Heart right ventricle (tissue), 16 donors: ENCODE results near the gene KCNQ1. TPM values are rescaled to one million over a fixed set of nuclear protein-coding genes. Genes with fewer than 3 reads are reported as not detected.

ENCODE experiments used
- ATAC-seq, 8 donors: fragments of 200-7000 bp; cut with Tn5 transposase; one replicate each; pipeline ENCODE4 v1.9.1; 2020; ENCODE audit warnings: mild to moderate bottlenecking in 8 of 8, moderate library complexity in 8 of 8, moderate number of reproducible peaks in 1 of 8
- DNase-seq, 2 donors: peaks; one replicate each; pipeline ENCODE4 v3.0.0-alpha.2; 2020
- H3K27ac ChIP-seq, 10 donors: fragments of 200-600 bp; sonication (generic) in 2 of 10; one replicate each; pipeline versions ENCODE4 v1.5.0 to v1.8.0; 2020 to 2022; ENCODE audit warnings: mild to moderate bottlenecking in 3 of 10
- H3K27me3 ChIP-seq, 7 donors: fragments of 200-600 bp; one replicate each; pipeline ENCODE4 v1.8.0; 2021 to 2022; ENCODE audit warnings: mild to moderate bottlenecking in 2 of 7
- H3K36me3 ChIP-seq, 9 donors: fragments of 200-600 bp; sonication (generic) in 1 of 9; one replicate each; pipeline versions ENCODE4 v1.5.0 to v1.8.0; 2020 to 2022; ENCODE audit warnings: mild to moderate bottlenecking in 2 of 9
- H3K4me1 ChIP-seq, 9 donors: fragments of 200-600 bp; sonication (generic) in 1 of 9; one replicate each; pipeline versions ENCODE4 v1.5.0 to v1.8.0; 2020 to 2022; ENCODE audit warnings: mild to moderate bottlenecking in 4 of 9
- H3K4me3 ChIP-seq, 10 donors: fragments of 200-600 bp; sonication (generic) in 2 of 10; one replicate each; pipeline versions ENCODE4 v1.5.0 to v1.8.0; 2020 to 2022; ENCODE audit warnings: mild to moderate bottlenecking in 7 of 10, moderate library complexity in 2 of 10
- H3K9me3 ChIP-seq, 11 donors: fragments of 200-600 bp in 10 of 11; sonication (generic) in 2 of 11; one replicate each; pipeline versions ENCODE4 v1.5.0 to v1.8.0; 2013 to 2022; ENCODE audit warnings: mild to moderate bottlenecking in 2 of 11, control low read depth in 1 of 11, moderate library complexity in 1 of 11
- CTCF ChIP-seq, 9 donors: fragments of 200-600 bp; sonication (generic) in 2 of 9; IDR thresholded peaks; one replicate each; pipeline versions ENCODE4 v1.5.0 to v1.8.0; 2021 to 2022; ENCODE audit warnings: antibody characterized with exemption in 9 of 9, mild to moderate bottlenecking in 5 of 9, moderate library complexity in 1 of 9
- WGBS, 2 donors: extraction: QIAGEN DNeasy Blood & Tissue Kit; methylation state at CpG; one replicate each; pipeline ENCODE4 v1.1.7; 2013; ENCODE audit warnings: inconsistent platforms in 1 of 2; 5-methylcytosine and 5-hydroxymethylcytosine counted together
- intact Hi-C, 10 donors: fragments of 100-400 bp; cut with DNase I; formaldehyde crosslinking; loops; one replicate each; pipeline versions ENCODE4 v1.11.1 to v1.14.2; 2022
- polyA plus RNA-seq, 2 donors: library from polyadenylated mRNA; stranded (reverse); fragments of 200-250 nt; gene quantifications; one replicate each; pipeline ENCODE4 v1.2.3, GENCODE V29; 2013
- total RNA-seq, 10 donors: library from RNA; stranded (reverse); fragmentation: NEBNext Ultra II Directional in 3 of 10; extraction: Animal tissue kit (Norgen Biotek cat#: 25700) in 3 of 10; gene quantifications; one replicate each; pipeline versions ENCODE4 v1.2.1 to v1.2.4, GENCODE V29; 2021 to 2023
- donor health status: Arrhythmogenic right ventricular cardiomyopathy.
- donor health status: ischemic (EF 13 %, LVEDD 7.1; RV severe dilation, severe dysfunction).
- donor health status: healthy with polysubstance abuse.
- donor health status: DM: no; HTN: yes; CAD: no.
- donor health status: DM: no; HTN: no; CAD: no.
- donor health status: ischemic (EF 25% LVEDD 6.9; RV normal size, moderate dysfunction).
- donor health status: ischemic (EF 25% LVEDD 5.7; RV mildly dilated, moderate dysfunction).
- donor health status: healthy.
- donor health status: DM: yes; HTN: yes; CAD: no.
- donor health status: Ischemic cardiomyopathy.
- donor health status: ischemic (EF 35%, LVEDD 5.7; RV mildly dilated, moderate dysfunction).
- donor health status: nonischemic (EF 11% LVEDD 7.7; RV severe dilation, severe dysfunction).
- donor health status: DM: yes; HTN: yes; CAD: no.
- donor health status: PGD.
- donor health status: ischemic (EF 29% LVEDD 5.4; RV normal size, mild dysfunction).
- donor health status: nonischemic (EF 23%, LVEDD 6.1; RV moderate dilation, normal function).

Gene KCNQ1
- total and polyA plus RNA-seq, 12 donors: 19.9 to 48.2 (median 33.7) TPM

GRCh38 chr11:2561696-2562581 is 117.1 kb downstream of the KCNQ1 start:
- Histone ChIP-seq H3K27ac (no peak overlapping the region), H3K27me3 (no peaks in the 10 kb centered on the region), H3K4me1 (peaks cover 0 to 19% (median 0%) of the 10 kb centered on the region in 9 donors), H3K9me3 (peaks cover 0 to 7% (median 0%) of the 10 kb centered on the region in 11 donors), H3K4me3 (no peak overlapping the region), H3K36me3 (no peaks in the 10 kb centered on the region)
- 77 to 81% methylated on average over 27 of the region's 27 CpGs for WGBS, 2 donors
- peak in 1 of 2 donors; percentile 14 for DNase-seq
- TF ChIP-seq CTCF (IDR thresholded peaks at IDR 0.05): no peak
- ATAC-seq: peak in 7 of 8 donors; percentile 14 to 51 (median 19)
- intact Hi-C loops: no loop called here

GRCh38 chr11:2562890-2563212 is 118.0 kb downstream of the KCNQ1 start:
- no peak for ATAC-seq
- WGBS, 2 donors: 76 to 83% methylated on average over 6 of the region's 6 CpGs

DNA sequence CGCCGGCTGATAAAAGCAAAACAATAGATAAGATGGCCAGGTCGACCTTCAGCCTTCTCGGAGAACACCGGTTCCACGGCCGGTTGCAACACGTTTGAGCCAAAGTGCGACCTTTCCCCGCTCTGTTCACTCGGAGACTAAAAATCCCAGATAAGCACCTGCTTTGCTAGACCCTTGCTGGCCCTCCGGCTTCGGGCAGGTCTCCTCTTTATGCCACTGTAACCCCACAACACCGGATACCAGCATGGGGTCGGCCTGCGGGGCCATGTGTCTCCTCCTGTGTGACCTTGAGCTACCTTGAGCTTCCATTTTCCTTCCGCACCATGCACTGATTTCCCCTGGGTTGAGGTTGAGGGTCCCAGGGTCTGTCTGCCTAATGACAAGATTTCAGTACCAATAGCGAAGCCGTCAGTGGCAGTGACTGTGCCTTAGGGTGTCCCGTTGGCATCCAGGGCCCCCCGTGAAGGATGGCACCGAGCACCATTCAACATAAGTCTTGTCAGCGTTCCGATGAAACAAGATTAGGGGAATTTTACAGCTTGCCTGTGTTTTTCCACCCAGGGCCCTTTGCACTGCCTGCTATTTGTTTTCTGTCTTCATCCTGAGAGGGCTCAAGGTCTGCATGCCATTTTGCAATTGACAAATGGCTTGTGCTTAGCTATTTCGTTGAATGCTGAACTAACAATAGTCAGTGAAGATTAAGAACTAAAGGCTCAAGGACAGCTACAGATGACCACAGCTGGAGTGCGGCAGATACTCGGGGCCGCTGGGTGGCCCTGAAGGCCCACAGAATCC is 118.6 kb downstream of the KCNQ1 start:
- ATAC-seq: no peak
- intact Hi-C loops: no loop called here

More at GRCh38 chr11:2562890-2563212, 118.0 kb downstream of the KCNQ1 start:
- Histone ChIP-seq H3K4me1 (peaks cover 0 to 19% (median 0%) of the 10 kb centered on the region in 9 donors), H3K27ac (no peak overlapping the region), H3K4me3 (no peak overlapping the region), H3K36me3 (no peaks in the 10 kb centered on the region), H3K9me3 (no peaks in the 10 kb centered on the region), H3K27me3 (no peaks in the 10 kb centered on the region)
- no peak for DNase-seq
- TF ChIP-seq CTCF (IDR thresholded peaks at IDR 0.05): no peak
- intact Hi-C loops: no loop called here

More for the DNA sequence above, 118.6 kb downstream of the KCNQ1 start:
- no peak overlapping the region for H3K4me3 ChIP-seq
- no peak for TF ChIP-seq CTCF (IDR thresholded peaks at IDR 0.05)
- 91 to 96% methylated on average over 28 of the region's 28 CpGs for WGBS, 2 donors
- peaks cover 0 to 19% (median 0%) of the 10 kb centered on the region in 9 donors for H3K4me1 ChIP-seq
- H3K27me3 ChIP-seq: no peaks in the 10 kb centered on the region
- no peaks in the 10 kb centered on the region for H3K9me3 ChIP-seq
- H3K36me3 ChIP-seq: no peaks in the 10 kb centered on the region
- no peak overlapping the region for H3K27ac ChIP-seq
- DNase-seq: peak in 1 of 2 donors; percentile 5
